Liver (tissue), 9 donors: ENCODE data around the gene LPAR1. TPM values are rescaled to one million over a fixed set of nuclear protein-coding genes. Genes with fewer than 3 reads are reported as not detected.

Experiments
- DNase-seq: peaks from one replicate; pipeline ENCODE4 v3.0.0-alpha.2; 2017; ENCODE audit warnings: low spot score
- H3K27ac ChIP-seq, 2 donors: one replicate each; pipeline ENCODE4 v1.7.0; 2013; ENCODE audit warnings: inconsistent platforms in 2 of 2, low read length in 2 of 2, control low read depth in 1 of 2, low read depth in 1 of 2, mild to moderate bottlenecking in 1 of 2
- H3K27me3 ChIP-seq, 4 donors: one replicate each; pipeline versions ENCODE4 v1.6.1 to v1.7.0; 2013; ENCODE audit warnings: low read length in 3 of 4, inconsistent platforms in 1 of 4, mild to moderate bottlenecking in 1 of 4, moderate library complexity in 1 of 4; ENCODE audit not compliant: control insufficient read depth in 4 of 4, insufficient read depth in 4 of 4
- H3K36me3 ChIP-seq, 4 donors: one replicate each; pipeline versions ENCODE4 v1.6.1 to v1.7.0; 2013; ENCODE audit warnings: low read length in 3 of 4, mild to moderate bottlenecking in 3 of 4, low read depth in 1 of 4, moderate library complexity in 1 of 4; ENCODE audit not compliant: control insufficient read depth in 4 of 4, insufficient read depth in 3 of 4
- H3K4me1 ChIP-seq, 4 donors: one replicate each; pipeline versions ENCODE4 v1.6.1 to v1.7.0; 2013; ENCODE audit warnings: low read length in 3 of 4, mild to moderate bottlenecking in 3 of 4, moderate library complexity in 1 of 4; ENCODE audit not compliant: control insufficient read depth in 4 of 4, insufficient read depth in 4 of 4
- H3K4me3 ChIP-seq, 3 donors: one replicate each; pipeline versions ENCODE4 v1.6.1 to v1.7.0; 2013; ENCODE audit warnings: low read length in 3 of 3, control low read depth in 1 of 3, low read depth in 1 of 3, mild to moderate bottlenecking in 1 of 3
- H3K9ac ChIP-seq, 2 donors: one replicate each; pipeline ENCODE4 v1.7.0; 2013; ENCODE audit warnings: low read length in 2 of 2, mild to moderate bottlenecking in 2 of 2, moderate library complexity in 2 of 2, control low read depth in 1 of 2, low read depth in 1 of 2
- H3K9me3 ChIP-seq, 4 donors: one replicate each; pipeline versions ENCODE4 v1.6.1 to v1.7.0; 2013; ENCODE audit warnings: low read length in 3 of 4; ENCODE audit not compliant: control insufficient read depth in 4 of 4
- ATF3 ChIP-seq: IDR thresholded peaks from 2 replicates; pipeline ENCODE4 v1.6.1; 2016; ENCODE audit warnings: antibody characterized with exemption
- EGR1 ChIP-seq, 2 donors: IDR thresholded peaks; 2 replicates each; pipeline ENCODE4 v1.6.1; 2016 to 2018; ENCODE audit warnings: antibody characterized with exemption in 2 of 2, low read depth in 2 of 2
- FOXA1 ChIP-seq: IDR thresholded peaks from 2 replicates; pipeline ENCODE4 v1.6.1; 2016; ENCODE audit warnings: antibody characterized with exemption
- FOXA2 ChIP-seq: IDR thresholded peaks from 2 replicates; pipeline ENCODE4 v1.6.1; 2016; ENCODE audit warnings: antibody characterized with exemption
- GABPA ChIP-seq, 2 donors: IDR thresholded peaks in 1 of 2; conservative IDR thresholded peaks in 1 of 2; 2 replicates each; pipeline ENCODE4 v1.6.1; 2016; ENCODE audit warnings: antibody characterized with exemption in 2 of 2, mild to moderate bottlenecking in 1 of 2, moderate library complexity in 1 of 2
- HNF4A ChIP-seq, 2 donors: conservative IDR thresholded peaks; 2 replicates each; pipeline ENCODE4 v1.6.1; 2016; ENCODE audit warnings: antibody characterized with exemption in 2 of 2, mild to moderate bottlenecking in 2 of 2
- HNF4G ChIP-seq: IDR thresholded peaks from 2 replicates; pipeline ENCODE4 v1.6.1; 2016; ENCODE audit warnings: antibody characterized with exemption
- JUND ChIP-seq, 2 donors: IDR thresholded peaks; 2 replicates each; pipeline ENCODE4 v1.6.1; 2016; ENCODE audit warnings: antibody characterized with exemption in 2 of 2
- MAX ChIP-seq: IDR thresholded peaks from 2 replicates; pipeline ENCODE4 v1.6.1; 2016; ENCODE audit warnings: antibody characterized with exemption
- NR2F2 ChIP-seq: IDR thresholded peaks from 2 replicates; pipeline ENCODE4 v1.6.1; 2016; ENCODE audit warnings: antibody characterized with exemption
- RAD21 ChIP-seq, 2 donors: IDR thresholded peaks; 2 replicates each; pipeline ENCODE4 v1.6.1; 2016; ENCODE audit warnings: antibody characterized with exemption in 2 of 2, mild to moderate bottlenecking in 2 of 2
- SP1 ChIP-seq: IDR thresholded peaks from 2 replicates; pipeline ENCODE4 v1.6.1; 2018; ENCODE audit warnings: antibody characterized with exemption, mild to moderate bottlenecking
- TAF1 ChIP-seq: conservative IDR thresholded peaks from 2 replicates; pipeline ENCODE4 v1.6.1; 2016; ENCODE audit warnings: antibody characterized with exemption, mild to moderate bottlenecking
- YY1 ChIP-seq: IDR thresholded peaks from 2 replicates; pipeline ENCODE4 v1.6.1; 2016; ENCODE audit warnings: antibody characterized with exemption, mild to moderate bottlenecking
- WGBS: extraction: QIAGEN DNeasy Blood & Tissue Kit; methylation state at CpG from one replicate; pipeline ENCODE4 v1.1.7; 2013; 5-methylcytosine and 5-hydroxymethylcytosine counted together
- polyA plus RNA-seq, 2 donors: library from polyadenylated mRNA; stranded (reverse) in 1 of 2; unstranded in 1 of 2; fragments of 200-250 nt in 1 of 2; fragments of >200 nt in 1 of 2; fragmentation: Nextera tagmentation in 1 of 2; extraction: Ambion mirVana in 1 of 2; gene quantifications; one replicate each; pipeline versions ENCODE4 v1.2.1 to v1.2.3, GENCODE V29; 2013 to 2015
- total RNA-seq, 2 donors: library from RNA; depleted of rRNA; stranded (reverse); fragments of >200 nt; gene quantifications; one replicate each; pipeline ENCODE4 v1.2.3, GENCODE V29; 2014
- TF ChIP-seq, protein P1 (sequence below): IDR thresholded peaks from 2 replicates; pipeline ENCODE4 v1.6.1; 2016; ENCODE audit warnings: antibody characterized with exemption, mild to moderate bottlenecking
- TF ChIP-seq, protein P2 (sequence below): IDR thresholded peaks from 2 replicates; pipeline ENCODE4 v1.6.1; 2016; ENCODE audit warnings: antibody characterized with exemption
- TF ChIP-seq, protein P3 (sequence below): fragments of 150-350 bp; IDR thresholded peaks from 2 replicates; pipeline ENCODE4 v1.5.1; 2017; ENCODE audit warnings: improper control_type of control experiment, low read depth, low read length; ENCODE audit not compliant: missing input control
- donor health status: healthy.
- donor health status: healthy.
- donor health status: healthy.
- donor health status: healthy.
- donor health status: healthy.

LPAR1 gene
- total and polyA plus RNA-seq, 4 donors = 0.51 to 3.6 (median 1.1) TPM

- no peak overlapping the region for H3K27ac ChIP-seq
- H3K36me3 ChIP-seq = no peaks in the 10 kb centered on the region
- no peak overlapping the region for H3K4me3 ChIP-seq
- TF ChIP-seq, protein P1, sequence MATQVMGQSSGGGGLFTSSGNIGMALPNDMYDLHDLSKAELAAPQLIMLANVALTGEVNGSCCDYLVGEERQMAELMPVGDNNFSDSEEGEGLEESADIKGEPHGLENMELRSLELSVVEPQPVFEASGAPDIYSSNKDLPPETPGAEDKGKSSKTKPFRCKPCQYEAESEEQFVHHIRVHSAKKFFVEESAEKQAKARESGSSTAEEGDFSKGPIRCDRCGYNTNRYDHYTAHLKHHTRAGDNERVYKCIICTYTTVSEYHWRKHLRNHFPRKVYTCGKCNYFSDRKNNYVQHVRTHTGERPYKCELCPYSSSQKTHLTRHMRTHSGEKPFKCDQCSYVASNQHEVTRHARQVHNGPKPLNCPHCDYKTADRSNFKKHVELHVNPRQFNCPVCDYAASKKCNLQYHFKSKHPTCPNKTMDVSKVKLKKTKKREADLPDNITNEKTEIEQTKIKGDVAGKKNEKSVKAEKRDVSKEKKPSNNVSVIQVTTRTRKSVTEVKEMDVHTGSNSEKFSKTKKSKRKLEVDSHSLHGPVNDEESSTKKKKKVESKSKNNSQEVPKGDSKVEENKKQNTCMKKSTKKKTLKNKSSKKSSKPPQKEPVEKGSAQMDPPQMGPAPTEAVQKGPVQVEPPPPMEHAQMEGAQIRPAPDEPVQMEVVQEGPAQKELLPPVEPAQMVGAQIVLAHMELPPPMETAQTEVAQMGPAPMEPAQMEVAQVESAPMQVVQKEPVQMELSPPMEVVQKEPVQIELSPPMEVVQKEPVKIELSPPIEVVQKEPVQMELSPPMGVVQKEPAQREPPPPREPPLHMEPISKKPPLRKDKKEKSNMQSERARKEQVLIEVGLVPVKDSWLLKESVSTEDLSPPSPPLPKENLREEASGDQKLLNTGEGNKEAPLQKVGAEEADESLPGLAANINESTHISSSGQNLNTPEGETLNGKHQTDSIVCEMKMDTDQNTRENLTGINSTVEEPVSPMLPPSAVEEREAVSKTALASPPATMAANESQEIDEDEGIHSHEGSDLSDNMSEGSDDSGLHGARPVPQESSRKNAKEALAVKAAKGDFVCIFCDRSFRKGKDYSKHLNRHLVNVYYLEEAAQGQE = no peak
- TF ChIP-seq HNF4G (no peak), FOXA2 (no peak), SP1 (no peak), ATF3 (no peak), JUND (IDR thresholded peaks at IDR 0.05) (no peak), YY1 (no peak), MAX (no peak), EGR1 (IDR thresholded peaks at IDR 0.05; ENCODE audit: low read depth in 2 of 2) (no peak), FOXA1 (no peak), GABPA (IDR thresholded peaks at IDR 0.05 in 1 of 2, conservative IDR thresholded peaks at IDR 0.05 in 1 of 2) (no peak), TAF1 (no peak)
- TF ChIP-seq, protein P2, sequence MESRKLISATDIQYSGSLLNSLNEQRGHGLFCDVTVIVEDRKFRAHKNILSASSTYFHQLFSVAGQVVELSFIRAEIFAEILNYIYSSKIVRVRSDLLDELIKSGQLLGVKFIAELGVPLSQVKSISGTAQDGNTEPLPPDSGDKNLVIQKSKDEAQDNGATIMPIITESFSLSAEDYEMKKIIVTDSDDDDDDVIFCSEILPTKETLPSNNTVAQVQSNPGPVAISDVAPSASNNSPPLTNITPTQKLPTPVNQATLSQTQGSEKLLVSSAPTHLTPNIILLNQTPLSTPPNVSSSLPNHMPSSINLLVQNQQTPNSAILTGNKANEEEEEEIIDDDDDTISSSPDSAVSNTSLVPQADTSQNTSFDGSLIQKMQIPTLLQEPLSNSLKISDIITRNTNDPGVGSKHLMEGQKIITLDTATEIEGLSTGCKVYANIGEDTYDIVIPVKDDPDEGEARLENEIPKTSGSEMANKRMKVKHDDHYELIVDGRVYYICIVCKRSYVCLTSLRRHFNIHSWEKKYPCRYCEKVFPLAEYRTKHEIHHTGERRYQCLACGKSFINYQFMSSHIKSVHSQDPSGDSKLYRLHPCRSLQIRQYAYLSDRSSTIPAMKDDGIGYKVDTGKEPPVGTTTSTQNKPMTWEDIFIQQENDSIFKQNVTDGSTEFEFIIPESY = no peak
- TF ChIP-seq, protein P3, sequence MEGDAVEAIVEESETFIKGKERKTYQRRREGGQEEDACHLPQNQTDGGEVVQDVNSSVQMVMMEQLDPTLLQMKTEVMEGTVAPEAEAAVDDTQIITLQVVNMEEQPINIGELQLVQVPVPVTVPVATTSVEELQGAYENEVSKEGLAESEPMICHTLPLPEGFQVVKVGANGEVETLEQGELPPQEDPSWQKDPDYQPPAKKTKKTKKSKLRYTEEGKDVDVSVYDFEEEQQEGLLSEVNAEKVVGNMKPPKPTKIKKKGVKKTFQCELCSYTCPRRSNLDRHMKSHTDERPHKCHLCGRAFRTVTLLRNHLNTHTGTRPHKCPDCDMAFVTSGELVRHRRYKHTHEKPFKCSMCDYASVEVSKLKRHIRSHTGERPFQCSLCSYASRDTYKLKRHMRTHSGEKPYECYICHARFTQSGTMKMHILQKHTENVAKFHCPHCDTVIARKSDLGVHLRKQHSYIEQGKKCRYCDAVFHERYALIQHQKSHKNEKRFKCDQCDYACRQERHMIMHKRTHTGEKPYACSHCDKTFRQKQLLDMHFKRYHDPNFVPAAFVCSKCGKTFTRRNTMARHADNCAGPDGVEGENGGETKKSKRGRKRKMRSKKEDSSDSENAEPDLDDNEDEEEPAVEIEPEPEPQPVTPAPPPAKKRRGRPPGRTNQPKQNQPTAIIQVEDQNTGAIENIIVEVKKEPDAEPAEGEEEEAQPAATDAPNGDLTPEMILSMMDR = no peak
- peaks cover 0 to 9% (median 1%) of the 10 kb centered on the region in 4 donors for H3K27me3 ChIP-seq
- WGBS = 78% methylated on average over 4 of the region's 4 CpGs
- H3K9ac ChIP-seq = no peak overlapping the region
- no peak for DNase-seq
- peaks cover 0 to 1% (median 0%) of the 10 kb centered on the region in 4 donors for H3K4me1 ChIP-seq
- H3K9me3 ChIP-seq = no peaks in the 10 kb centered on the region
Observed at GRCh38 chr9:111068771-111069170, 30.5 kb upstream of the LPAR1 start.

- Histone ChIP-seq H3K27me3 (peaks cover 0 to 11% (median 1%) of the 10 kb centered on the region in 4 donors), H3K4me1 (peaks cover 0 to 1% (median 0%) of the 10 kb centered on the region in 4 donors), H3K36me3 (no peaks in the 10 kb centered on the region), H3K27ac (no peak overlapping the region), H3K9ac (no peak overlapping the region), H3K9me3 (no peaks in the 10 kb centered on the region), H3K4me3 (no peak overlapping the region)
- WGBS = 88% methylated on average over 8 of the region's 8 CpGs
- no peak for TF ChIP-seq TAF1
- no peak for TF ChIP-seq ATF3
- TF ChIP-seq HNF4A (conservative IDR thresholded peaks at IDR 0.05) = no peak
- TF ChIP-seq RAD21 (IDR thresholded peaks at IDR 0.05) = no peak
- TF ChIP-seq, protein P1 = no peak
- no peak for TF ChIP-seq SP1
- TF ChIP-seq EGR1 (IDR thresholded peaks at IDR 0.05; ENCODE audit: low read depth in 2 of 2) = no peak
- TF ChIP-seq, protein P2 = no peak
- no peak for TF ChIP-seq NR2F2
- no peak for TF ChIP-seq GABPA (IDR thresholded peaks at IDR 0.05 in 1 of 2, conservative IDR thresholded peaks at IDR 0.05 in 1 of 2)
- TF ChIP-seq MAX = no peak
- DNase-seq = no peak
Observed at GRCh38 chr9:111068383-111068730, 30.1 kb upstream of the LPAR1 start.
